ENCODE measurements around the gene KAZN.

KAZN gene

GRCh38 chr1:14679027-14679688 lies 80.7 kb downstream of the KAZN start:
- no peak for DNase-seq

- no peak for DNase-seq
These were observed 82.7 kb downstream of the KAZN start for GRCh38 chr1:14681182-14681581.

GRCh38 chr1:14682941-14683621 lies 84.6 kb downstream of the KAZN start:
- no peak for DNase-seq

DNA sequence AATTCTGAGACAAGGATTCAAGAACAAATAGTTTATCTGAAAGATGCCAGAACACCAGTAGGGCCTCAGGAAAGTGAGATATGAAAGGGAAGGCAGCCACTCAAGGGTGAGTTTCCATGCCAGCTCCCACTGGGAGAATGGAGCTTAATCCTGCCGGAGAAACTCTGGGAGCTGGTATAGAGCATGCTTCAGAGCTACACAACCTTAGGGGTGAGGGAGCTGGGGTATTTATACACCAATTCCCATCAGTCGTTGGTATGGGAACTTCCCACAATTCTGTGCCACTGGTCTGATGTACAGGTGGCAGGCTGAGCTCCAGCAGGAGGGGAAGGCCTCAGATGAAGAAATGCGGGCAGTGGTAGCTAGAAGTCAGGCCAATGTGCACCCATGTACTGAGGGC lies 86.6 kb downstream of the KAZN start:
- DNase-seq: no peak

DNA sequence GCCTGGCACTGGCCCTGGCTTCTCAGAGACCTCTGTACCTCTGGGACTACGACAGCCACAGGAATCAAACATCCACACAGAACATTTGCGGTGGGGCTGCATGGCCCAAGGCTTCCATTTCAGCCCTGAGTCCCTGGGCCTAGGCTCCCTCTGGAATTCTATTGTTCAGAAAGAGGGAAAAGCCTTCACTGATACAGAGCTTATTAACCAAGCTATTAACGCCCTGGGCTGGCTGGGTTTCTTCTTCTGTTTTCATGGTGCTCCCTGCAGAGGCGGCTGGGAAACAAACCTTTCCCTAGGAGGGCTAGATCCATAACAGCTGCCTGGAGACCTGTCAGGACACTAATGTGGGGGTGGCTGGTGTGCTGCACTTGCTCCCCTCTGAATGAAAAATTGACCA lies 88.2 kb downstream of the KAZN start:
- DNase-seq: no peak

GRCh38 chr1:14687147-14687546 lies 88.7 kb downstream of the KAZN start:
- no peak for DNase-seq

DNA sequence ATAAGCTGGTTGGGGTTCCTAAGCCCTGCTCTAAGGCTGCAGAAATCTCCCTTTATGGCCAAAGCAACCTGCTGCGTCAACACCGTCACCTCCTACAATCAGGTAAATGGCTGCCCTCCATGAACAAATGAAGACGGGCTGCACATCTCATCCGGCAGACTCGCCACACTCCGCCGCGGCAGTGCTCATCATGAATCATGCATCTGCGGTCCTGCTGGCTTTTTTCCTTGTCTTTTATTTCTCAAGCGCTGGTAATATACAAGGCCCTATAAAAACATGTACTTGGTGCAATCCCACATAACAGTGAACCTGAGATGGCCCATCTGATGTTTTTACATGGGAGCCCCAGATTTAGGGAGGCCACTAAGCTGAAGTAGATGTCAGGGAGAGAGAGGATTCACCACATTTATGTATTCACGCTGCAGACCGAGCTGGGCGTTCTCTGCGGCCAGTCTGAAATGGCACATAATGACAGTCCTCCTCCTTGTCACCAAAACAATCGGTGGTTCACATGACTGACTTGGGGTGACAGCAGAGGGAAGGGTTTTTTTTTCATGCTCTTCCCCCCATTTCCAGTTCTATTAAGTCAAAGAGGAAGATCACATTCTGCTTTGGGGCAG lies 91.6 kb downstream of the KAZN start:
- no peak for DNase-seq

- DNase-seq: no peak
These were observed 95.5 kb downstream of the KAZN start for GRCh38 chr1:14693949-14694348.

GRCh38 chr1:14694589-14694988 lies 96.1 kb downstream of the KAZN start:
- no peak for DNase-seq

DNA sequence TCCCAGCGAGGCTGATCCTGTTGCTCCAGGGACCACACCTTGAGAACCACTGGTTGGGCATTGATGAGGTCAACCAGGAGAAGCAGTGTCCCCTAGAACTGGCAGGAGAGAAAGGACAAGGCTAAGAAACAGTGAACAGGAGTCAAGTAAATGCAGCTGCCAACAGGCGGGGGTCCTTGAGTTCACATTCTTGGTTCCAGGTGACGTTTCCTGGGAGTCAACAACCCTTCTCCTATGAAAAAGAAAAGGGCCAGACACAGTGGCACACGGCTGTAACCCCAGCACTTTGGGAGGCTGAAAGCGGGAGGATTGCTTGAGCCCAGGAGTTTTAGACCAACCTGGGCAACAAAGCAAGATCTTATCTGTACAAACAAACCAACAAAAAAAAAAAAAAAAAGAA lies 98.3 kb downstream of the KAZN start:
- DNase-seq: no peak

DNA sequence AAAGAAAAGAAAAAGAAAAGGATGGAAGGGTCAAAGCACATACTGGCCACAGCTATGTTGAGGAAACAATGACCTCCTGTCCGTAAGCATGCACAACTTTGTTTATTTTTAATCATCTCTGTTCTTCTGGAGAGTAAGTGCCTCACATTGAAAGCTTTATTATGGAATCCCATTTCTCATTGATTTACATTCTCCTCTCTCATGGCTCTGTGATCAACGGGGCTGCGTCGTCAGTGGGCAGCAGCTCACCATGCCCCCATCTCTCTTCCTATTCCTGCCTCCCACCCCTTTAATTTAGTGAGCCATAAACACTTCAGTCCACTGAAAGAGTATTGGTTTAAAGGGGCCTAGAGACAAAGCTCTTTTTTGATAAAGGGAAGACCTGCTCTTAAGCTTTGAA lies 98.9 kb downstream of the KAZN start:
- DNase-seq: no peak

DNA sequence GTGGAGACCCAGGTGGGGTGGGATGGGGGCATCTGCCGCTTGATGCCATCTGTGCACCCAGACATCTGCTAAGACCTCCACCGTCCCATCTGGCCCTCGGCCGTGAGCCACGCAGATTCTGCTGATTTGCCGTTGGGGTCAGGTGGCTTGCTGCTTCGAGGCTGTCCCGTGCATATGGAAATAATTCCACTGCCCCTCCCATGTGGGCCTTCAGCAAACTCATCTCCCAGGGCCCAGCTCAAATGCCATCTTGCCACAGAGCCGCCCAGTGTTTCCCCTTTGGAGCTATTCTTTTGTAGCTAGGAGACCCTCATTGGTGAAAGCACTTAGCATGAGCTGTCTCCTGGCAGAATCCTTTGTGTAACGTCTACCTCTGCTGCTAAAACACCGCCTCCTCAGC lies 99.8 kb downstream of the KAZN start:
- DNase-seq: no peak

GRCh38 chr1:14699620-14700019 lies 101.1 kb downstream of the KAZN start:
- no peak for DNase-seq

GRCh38 chr1:14704846-14705245 lies 106.4 kb downstream of the KAZN start:
- no peak for DNase-seq

GRCh38 chr1:14705824-14706223 lies 107.3 kb downstream of the KAZN start:
- no peak for DNase-seq

DNA sequence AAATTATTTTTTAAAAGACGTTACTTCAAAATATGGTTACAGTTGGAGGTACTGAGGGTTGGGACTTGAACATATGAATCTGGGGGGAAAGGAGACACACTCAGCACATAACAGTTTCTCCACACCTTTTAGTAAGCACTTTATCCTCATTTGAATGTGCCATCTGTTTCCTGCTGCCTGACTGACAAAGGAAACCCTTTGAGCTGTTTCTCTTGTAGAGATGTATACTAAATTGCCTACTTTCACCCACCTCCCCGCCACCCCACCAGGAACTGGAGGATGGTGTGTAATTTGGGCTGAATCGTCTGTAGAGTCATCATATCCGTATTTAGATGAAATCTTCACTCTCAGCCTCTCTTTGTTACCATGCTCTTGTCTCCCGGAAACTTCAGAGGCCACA lies 108.1 kb downstream of the KAZN start:
- DNase-seq: no peak

DNA sequence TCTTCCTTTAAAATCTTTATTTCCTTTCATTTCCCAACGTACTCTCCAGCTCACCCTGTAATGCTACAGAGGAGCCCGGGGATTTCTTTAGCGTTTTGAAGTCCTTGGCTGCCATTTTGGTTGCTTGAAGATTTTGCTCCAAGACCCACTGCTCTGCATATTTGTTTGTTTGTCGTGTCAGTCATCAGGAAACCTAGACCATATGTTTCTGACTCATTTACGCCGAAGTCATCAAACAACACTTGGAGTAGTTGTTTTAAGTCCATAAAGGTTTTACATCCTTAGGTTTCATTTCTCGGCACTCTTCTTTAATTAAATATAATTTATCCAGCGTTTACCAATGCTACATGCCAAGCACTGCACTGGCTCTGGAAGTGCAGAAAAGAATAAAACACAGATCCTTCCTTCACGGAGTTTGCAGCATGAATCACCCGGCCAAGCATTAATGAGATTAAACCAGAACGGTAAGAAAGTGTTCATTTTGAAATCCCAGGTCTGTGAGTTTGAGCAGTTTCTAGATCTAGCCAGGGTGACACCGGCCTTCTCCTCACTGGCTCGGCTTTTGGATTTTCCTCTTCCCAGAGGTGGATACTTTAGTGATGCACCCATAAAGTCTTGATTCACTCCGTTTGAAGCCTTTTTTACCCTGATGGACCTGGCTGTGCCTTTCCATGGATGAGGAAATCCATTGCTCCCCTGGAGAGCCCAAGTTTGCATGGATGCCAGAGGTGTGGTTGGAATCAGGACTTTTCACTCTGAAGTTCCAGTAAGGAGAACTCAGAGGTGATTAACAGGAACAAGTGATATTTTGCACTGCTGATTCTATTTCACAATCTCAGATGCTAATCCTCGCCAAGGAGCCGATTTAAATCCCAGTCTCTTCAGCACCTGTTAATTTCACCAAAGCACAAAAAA lies 109.3 kb downstream of the KAZN start:
- no peak for DNase-seq

DNA sequence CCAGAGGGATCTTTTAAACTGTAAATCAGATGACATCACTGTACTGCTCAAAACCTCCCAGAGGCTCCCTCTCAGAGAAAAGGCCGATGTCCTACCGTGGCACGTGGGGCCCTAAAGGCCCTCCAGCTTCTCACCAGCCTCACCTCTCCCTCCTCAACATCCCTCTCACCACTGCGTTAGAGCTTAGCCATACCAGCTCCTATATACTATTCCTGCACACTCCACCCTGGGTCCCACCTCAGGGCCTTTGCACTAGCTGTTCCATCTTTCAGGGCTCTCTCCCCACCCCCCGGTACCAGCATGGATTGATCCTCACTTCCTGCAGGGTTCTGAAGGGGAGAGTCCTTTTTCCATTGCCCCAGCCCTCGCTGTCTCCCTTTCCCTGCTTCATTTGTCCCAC lies 111.8 kb downstream of the KAZN start:
- DNase-seq: no peak

- no peak for DNase-seq
These were observed 113.7 kb downstream of the KAZN start for GRCh38 chr1:14712136-14712535.

DNA sequence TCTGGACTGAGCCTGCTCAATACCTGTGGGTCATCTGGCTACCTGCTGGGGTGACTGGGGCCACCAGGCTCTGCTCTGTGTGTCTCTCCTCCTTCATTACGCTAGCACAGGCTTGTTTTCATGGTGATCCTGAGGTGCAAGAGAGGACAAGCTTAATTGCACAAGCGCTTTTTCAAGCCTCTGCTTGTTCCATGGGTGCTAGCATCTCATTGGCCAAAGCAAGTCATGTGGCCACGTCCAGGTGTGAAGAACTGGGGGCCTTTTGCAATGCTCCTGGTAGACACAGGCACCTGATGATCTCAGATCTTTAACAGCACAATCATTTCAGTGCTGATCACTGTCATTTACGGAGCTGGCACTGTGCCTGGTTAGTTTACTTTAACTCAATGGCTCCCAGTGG lies 114.6 kb downstream of the KAZN start:
- no peak for DNase-seq

- DNase-seq: no peak
These were observed 116.8 kb downstream of the KAZN start for GRCh38 chr1:14715266-14715665.

DNA sequence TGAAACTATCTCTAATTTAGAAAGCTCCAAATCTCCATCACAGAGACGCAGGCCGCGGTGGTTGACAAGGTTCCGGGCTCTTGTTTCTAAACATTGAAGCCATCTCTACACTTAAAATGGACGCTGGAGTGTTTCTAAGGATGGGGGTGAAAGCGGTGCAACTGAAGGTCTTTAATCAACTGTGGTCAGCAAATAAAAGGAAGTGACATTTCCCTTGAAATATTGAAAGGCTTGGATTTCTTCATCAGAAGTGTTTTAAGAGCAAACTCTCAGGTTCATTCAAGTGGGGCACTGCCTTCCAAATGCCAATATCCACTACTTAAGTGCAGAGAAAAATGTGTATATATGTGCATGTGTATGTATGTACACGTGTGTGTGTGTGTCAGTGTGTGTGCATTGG lies 117.3 kb downstream of the KAZN start:
- peak; percentile 58 for DNase-seq

DNA sequence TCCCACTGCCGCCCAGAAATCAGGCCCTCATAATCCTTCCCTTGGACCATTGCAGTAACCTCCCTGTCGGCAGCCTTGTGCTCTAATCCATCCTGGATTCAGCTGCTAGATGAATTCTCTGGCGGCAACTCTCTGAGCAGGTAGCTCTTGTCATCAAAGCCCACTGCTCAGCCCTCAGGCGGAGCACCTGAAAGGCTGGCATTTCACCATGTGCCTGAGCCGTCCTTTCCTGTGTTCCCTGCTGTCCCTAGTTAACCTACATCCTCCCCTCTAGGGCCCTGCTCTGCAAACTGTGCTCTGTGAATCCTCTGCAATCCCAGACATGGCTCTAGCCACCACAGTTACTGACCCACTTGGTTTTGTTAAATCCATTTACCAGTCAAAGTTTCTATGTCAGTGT lies 118.0 kb downstream of the KAZN start:
- DNase-seq: no peak

DNA sequence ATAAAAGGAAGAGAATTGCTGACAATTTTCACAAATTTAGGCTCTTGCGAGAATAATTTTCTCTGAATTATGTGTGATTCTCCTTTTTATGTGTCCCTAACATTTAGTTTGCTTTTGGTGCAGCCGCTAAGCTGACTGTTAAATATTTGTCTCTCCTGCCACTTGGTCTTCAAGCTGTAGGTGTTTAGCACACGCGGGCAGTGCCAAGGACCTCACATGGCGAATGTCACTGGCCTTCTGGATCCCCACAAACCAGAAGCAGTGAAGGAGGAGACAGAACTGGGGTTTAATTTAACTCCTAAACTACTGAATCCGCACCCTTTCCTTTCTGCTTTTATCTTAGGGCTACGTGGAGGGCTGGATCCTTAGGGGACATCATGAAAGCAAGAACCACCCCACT lies 120.0 kb downstream of the KAZN start:
- DNase-seq: no peak

Measured in MV-4-11 (cell line).